ENCODE results near the gene EWSR1. TPM values are rescaled to one million over a fixed set of nuclear protein-coding genes. Genes with fewer than 3 reads are reported as not detected.

Gene EWSR1
- total and polyA plus RNA-seq, 7 experiments from 2014 or later, result 189 to 366 (median 263) TPM

DNA sequence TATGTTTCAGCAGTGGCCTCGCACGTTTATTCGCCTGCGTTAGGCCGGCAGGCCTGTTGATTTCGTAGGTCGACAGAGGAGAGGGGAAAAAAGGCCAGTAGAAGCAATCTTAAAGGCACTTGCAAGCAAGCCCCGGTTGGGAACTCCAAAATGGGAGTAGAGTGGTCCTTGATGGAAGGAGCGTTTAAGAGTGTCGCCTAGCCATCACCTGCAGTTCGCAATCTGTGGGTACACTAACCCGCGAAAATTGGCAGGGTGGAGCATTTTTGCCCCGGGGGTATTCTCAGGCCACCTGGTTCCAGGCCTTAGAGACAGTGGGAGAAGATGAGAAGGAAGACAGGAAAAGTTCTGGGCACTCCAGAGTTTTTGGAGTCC lies 1.1 kb downstream of the EWSR1 start:
- H3K27ac Mint-ChIP-seq, result peak overlapping the region; percentile 53 to 100 (median 97)
- DNase-seq, result peak in 1 of 9 donors; percentile 6
- intact Hi-C loops (cut with micrococcal nuclease), result loop anchor here (2.0 to 10.0 kb wide), 12 partner anchors 33 to 1350 kb away; partner anchors contain the start of genes CCDC117 (in 1 of the 2), GAS2L1 (in 1 of the 2), MTMR3 (in 1 of the 2) and NF2 (in 1 of the 2)

GRCh38 chr22:29269731-29270474 lies 1.8 kb downstream of the EWSR1 start:
- CTCF ChIA-PET, result no interaction called here
- Histone ChIP-seq H3K36me3 (ENCODE audit: control insufficient read depth in 2 of 3, insufficient read depth in 3 of 3, low read length in 3 of 3) (peaks cover 7 to 47% (median 13%) of the 10 kb centered on the region in 3 experiments), H3K27me3 (ENCODE audit: control insufficient read depth in 2 of 2, insufficient read depth in 2 of 2, low read length in 2 of 2) (no peaks in the 10 kb centered on the region), H3K4me1 (ENCODE audit: control insufficient read depth in 2 of 2, insufficient read depth in 2 of 2, low read length in 2 of 2) (peaks cover 46 to 49% of the 10 kb centered on the region in 2 donors), H3K27ac (ENCODE audit: low read depth, low read length) (peak overlapping the region; percentile 98), H3K4me3 (ENCODE audit: low read length) (peak overlapping the region; percentile 96), H3K9me3 (ENCODE audit: control insufficient read depth in 2 of 3, low read length in 3 of 3) (no peaks in the 10 kb centered on the region)
- peaks cover 57 to 79% (median 71%) of the 10 kb centered on the region in 7 donors for H3K4me1 Mint-ChIP-seq
- intact Hi-C loops (cut with micrococcal nuclease), result loop anchor here (2.0 to 10.0 kb wide), 13 partner anchors 32 to 1351 kb away; partner anchors contain the start of genes THOC5 (in 2 of the 2), AP1B1 (in 1 of the 2), CCDC117 (in 1 of the 2) and GAS2L1 (in 1 of the 2)
- no peak for DNase-seq
- H3K4me3 Mint-ChIP-seq, result peak overlapping the region; percentile 85 to 100 (median 96)
- H3K27ac Mint-ChIP-seq, result peak overlapping the region; percentile 53 to 100 (median 97)
- no peak for ATAC-seq
- POLR2A ChIA-PET, result interaction anchor here (1.7 kb wide), 1 partner anchor 9 kb away, joined by 3 read pairs; no protein-coding TSS in a partner anchor
- H3K36me3 Mint-ChIP-seq, result peaks cover 15 to 58% (median 34%) of the 10 kb centered on the region in 5 donors
- peaks cover 0 to 5% (median 0%) of the 10 kb centered on the region in 5 donors for H3K27me3 Mint-ChIP-seq
- H3K9me3 Mint-ChIP-seq, result peaks cover 0 to 6% (median 0%) of the 10 kb centered on the region in 11 donors

More for the DNA sequence above, 1.1 kb downstream of the EWSR1 start:
- ChIA-PET CTCF (no interaction called here), POLR2A (interaction anchor here (1.7 kb wide), 1 partner anchor 10 kb away, joined by 3 read pairs; no protein-coding TSS in a partner anchor)
- Histone ChIP-seq H3K4me3 (ENCODE audit: low read length) (peak overlapping the region; percentile 96), H3K27ac (ENCODE audit: low read depth, low read length) (peak overlapping the region; percentile 98), H3K27me3 (ENCODE audit: control insufficient read depth in 2 of 2, insufficient read depth in 2 of 2, low read length in 2 of 2) (no peaks in the 10 kb centered on the region), H3K36me3 (ENCODE audit: control insufficient read depth in 2 of 3, insufficient read depth in 3 of 3, low read length in 3 of 3) (peaks cover under 1 to 42% (median 13%) of the 10 kb centered on the region in 3 experiments), H3K4me1 (ENCODE audit: control insufficient read depth in 2 of 2, insufficient read depth in 2 of 2, low read length in 2 of 2) (peaks cover 46 to 49% of the 10 kb centered on the region in 2 donors), H3K9me3 (ENCODE audit: control insufficient read depth in 2 of 3, low read length in 3 of 3) (no peaks in the 10 kb centered on the region)
- peak overlapping the region; percentile 85 to 100 (median 96) for H3K4me3 Mint-ChIP-seq
- ATAC-seq, result no peak
- peaks cover 52 to 72% (median 65%) of the 10 kb centered on the region in 7 donors for H3K4me1 Mint-ChIP-seq
- H3K27me3 Mint-ChIP-seq, result peaks cover 0 to 5% (median 0%) of the 10 kb centered on the region in 5 donors
- H3K9me3 Mint-ChIP-seq, result peaks cover 0 to 6% (median 0%) of the 10 kb centered on the region in 11 donors
- H3K36me3 Mint-ChIP-seq, result peaks cover 15 to 53% (median 27%) of the 10 kb centered on the region in 5 donors

DNA sequence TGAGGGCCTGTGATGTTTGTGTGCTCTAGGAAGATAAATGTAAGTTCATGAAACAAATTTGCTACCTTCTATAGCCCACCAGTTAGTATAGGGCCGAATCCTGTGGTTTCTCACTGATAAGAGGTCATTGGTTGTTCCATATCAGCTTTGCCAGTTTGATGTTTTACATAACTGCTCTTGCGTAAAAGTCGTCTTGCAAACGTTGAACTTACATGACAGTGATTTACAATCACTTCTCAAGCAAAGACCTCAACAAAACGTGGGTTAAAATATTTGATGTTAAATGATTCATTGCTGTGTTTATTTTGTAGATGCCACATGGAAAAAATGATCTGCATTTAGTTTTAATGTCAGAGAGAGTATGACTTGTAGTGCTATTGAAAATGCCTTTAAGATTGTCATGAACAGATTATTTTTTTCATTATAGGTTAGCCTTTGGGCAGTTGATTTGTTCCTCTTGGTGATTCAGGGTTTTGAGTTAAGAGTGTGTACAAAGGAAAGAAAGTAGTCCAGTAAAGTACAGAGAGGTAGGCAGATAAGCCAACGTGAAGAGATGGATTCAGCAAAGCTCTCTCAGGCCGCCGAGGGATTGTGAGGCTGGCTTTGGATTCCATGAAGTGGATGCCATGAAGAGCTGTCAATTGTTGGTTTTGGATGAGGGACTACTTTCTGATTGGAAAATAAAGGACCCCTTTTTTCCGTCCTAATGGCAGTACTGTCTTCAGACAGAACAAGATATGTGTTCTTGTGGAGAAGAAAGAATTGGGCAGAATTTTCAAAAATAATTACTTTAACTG lies 2.6 kb downstream of the EWSR1 start:
- Histone ChIP-seq H3K27me3 (ENCODE audit: control insufficient read depth in 2 of 2, insufficient read depth in 2 of 2, low read length in 2 of 2) (no peaks in the 10 kb centered on the region), H3K4me3 (ENCODE audit: low read length) (peak overlapping the region; percentile 96), H3K27ac (ENCODE audit: low read depth, low read length) (peak overlapping the region; percentile 98), H3K9me3 (ENCODE audit: control insufficient read depth in 2 of 3, low read length in 3 of 3) (no peaks in the 10 kb centered on the region), H3K4me1 (ENCODE audit: control insufficient read depth in 2 of 2, insufficient read depth in 2 of 2, low read length in 2 of 2) (peaks cover 46 to 55% of the 10 kb centered on the region in 2 donors), H3K36me3 (ENCODE audit: control insufficient read depth in 2 of 3, insufficient read depth in 3 of 3, low read length in 3 of 3) (peaks cover 13 to 51% (median 14%) of the 10 kb centered on the region in 3 experiments)
- Mint-ChIP-seq H3K4me1 (peaks cover 60 to 87% (median 78%) of the 10 kb centered on the region in 7 donors), H3K9me3 (peaks cover 0 to 6% (median 0%) of the 10 kb centered on the region in 11 donors), H3K4me3 (peak overlapping the region; percentile 85 to 100 (median 96)), H3K27me3 (peaks cover 0 to 5% (median 0%) of the 10 kb centered on the region in 5 donors), H3K27ac (peak overlapping the region; percentile 8 to 100 (median 96)), H3K36me3 (peaks cover 15 to 62% (median 41%) of the 10 kb centered on the region in 5 donors)
- peak in 1 of 9 donors; percentile 2 for DNase-seq
- intact Hi-C loops (cut with micrococcal nuclease), result loop anchor here (5.0 to 10.0 kb wide), 2 partner anchors 114 to 282 kb away; partner anchors contain the start of genes AP1B1 (in 1 of the 2) and THOC5 (in 1 of the 2)
- ChIA-PET CTCF (no interaction called here), POLR2A (interaction anchor here (1.1 to 1.9 kb wide), 3 partner anchors 9 to 48 kb away, joined by 3 to 4 read pairs (median 3); no protein-coding TSS in a partner anchor)
- ATAC-seq, result no peak

DNA sequence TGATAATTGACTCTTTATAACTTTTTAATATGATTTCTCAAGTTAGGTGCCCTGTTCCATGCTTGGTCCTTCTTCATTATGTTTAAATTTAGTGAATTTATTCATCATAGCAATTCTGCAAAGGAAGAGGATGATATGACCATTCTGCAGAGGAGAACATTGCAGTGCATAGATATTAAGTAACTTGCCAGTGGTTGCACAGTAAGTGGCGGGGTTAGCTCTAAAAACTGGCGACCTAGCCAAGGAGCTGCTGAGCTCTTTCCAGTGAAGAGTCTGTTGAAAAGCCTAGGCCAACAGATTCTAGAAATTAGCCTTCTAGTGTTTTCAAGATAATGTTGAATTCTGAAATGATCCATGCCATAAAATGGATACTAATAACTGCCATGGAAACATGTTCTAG lies 4.6 kb downstream of the EWSR1 start:
- Mint-ChIP-seq H3K27ac (peak overlapping the region in 5 of 9 donors; percentile 2 to 68 (median 43)), H3K27me3 (peaks cover 0 to 5% (median 0%) of the 10 kb centered on the region in 5 donors), H3K9me3 (peaks cover 0 to 6% (median 0%) of the 10 kb centered on the region in 11 donors), H3K36me3 (peaks cover 15 to 73% (median 48%) of the 10 kb centered on the region in 5 donors), H3K4me1 (peaks cover 58 to 91% (median 86%) of the 10 kb centered on the region in 7 donors), H3K4me3 (peak overlapping the region in 7 of 10 donors; percentile 31 to 100 (median 97))
- no peaks in the 10 kb centered on the region for H3K27me3 ChIP-seq (ENCODE audit: control insufficient read depth in 2 of 2, insufficient read depth in 2 of 2, low read length in 2 of 2)
- H3K36me3 ChIP-seq (ENCODE audit: control insufficient read depth in 2 of 3, insufficient read depth in 3 of 3, low read length in 3 of 3), result peaks cover 22 to 68% (median 27%) of the 10 kb centered on the region in 3 experiments
- ChIA-PET CTCF (interaction anchor here (0.6 to 0.7 kb wide), 2 partner anchors 27 to 1678 kb away, joined by 3 read pairs; no protein-coding TSS in a partner anchor), POLR2A (interaction anchor here (1.2 to 1.9 kb wide), 2 partner anchors 10 to 15 kb away, joined by 3 to 4 read pairs; no protein-coding TSS in a partner anchor)
- intact Hi-C loops (cut with micrococcal nuclease), result loop anchor here (5.0 to 10.0 kb wide), 2 partner anchors 112 to 280 kb away; partner anchors contain the start of genes AP1B1 (in 1 of the 2) and THOC5 (in 1 of the 2)
- no peak overlapping the region for H3K27ac ChIP-seq (ENCODE audit: low read depth, low read length)
- no peak for ATAC-seq
- no peak overlapping the region for H3K4me3 ChIP-seq (ENCODE audit: low read length)
- no peaks in the 10 kb centered on the region for H3K9me3 ChIP-seq (ENCODE audit: control insufficient read depth in 2 of 3, low read length in 3 of 3)
- DNase-seq, result no peak
- H3K4me1 ChIP-seq (ENCODE audit: control insufficient read depth in 2 of 2, insufficient read depth in 2 of 2, low read length in 2 of 2), result peaks cover 40 to 53% of the 10 kb centered on the region in 2 donors

DNA sequence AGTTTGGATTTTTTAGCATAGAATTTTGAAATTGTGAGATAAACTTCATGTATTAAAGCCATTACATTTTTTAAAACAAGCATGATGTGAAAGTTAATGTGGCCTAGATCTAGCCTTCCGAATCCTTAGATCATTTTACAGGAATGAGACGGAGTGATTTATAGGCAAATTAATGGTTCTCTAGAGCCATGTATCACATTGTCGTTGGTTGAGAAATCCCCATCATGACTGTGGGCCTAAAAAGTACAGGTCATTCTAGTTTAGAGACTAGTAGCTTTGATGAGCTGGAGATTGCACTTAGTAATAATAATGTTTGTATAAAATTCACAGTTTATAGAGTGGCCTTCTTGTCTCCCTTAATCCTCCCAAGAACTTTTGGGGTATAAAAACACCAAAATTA lies 7.1 kb downstream of the EWSR1 start:
- Mint-ChIP-seq H3K4me1 (peaks cover 59 to 90% (median 86%) of the 10 kb centered on the region in 7 donors), H3K9me3 (no peaks in the 10 kb centered on the region), H3K4me3 (peak overlapping the region in 4 of 10 donors; percentile 18 to 100 (median 29)), H3K36me3 (peaks cover 9 to 80% (median 48%) of the 10 kb centered on the region in 5 donors), H3K27me3 (no peaks in the 10 kb centered on the region), H3K27ac (peak overlapping the region in 2 of 9 donors; percentile 50 to 57)
- intact Hi-C loops (cut with micrococcal nuclease), result loop anchor here in 1 of 2 donors (10.0 kb wide), 1 partner anchor 110 kb away; the partner anchor contains the start of gene AP1B1
- Histone ChIP-seq H3K4me3 (ENCODE audit: low read length) (no peak overlapping the region), H3K9me3 (ENCODE audit: control insufficient read depth in 2 of 3, low read length in 3 of 3) (no peaks in the 10 kb centered on the region), H3K4me1 (ENCODE audit: control insufficient read depth in 2 of 2, insufficient read depth in 2 of 2, low read length in 2 of 2) (peaks cover 34 to 48% of the 10 kb centered on the region in 2 donors), H3K27me3 (ENCODE audit: control insufficient read depth in 2 of 2, insufficient read depth in 2 of 2, low read length in 2 of 2) (no peaks in the 10 kb centered on the region), H3K27ac (ENCODE audit: low read depth, low read length) (no peak overlapping the region), H3K36me3 (ENCODE audit: control insufficient read depth in 2 of 3, insufficient read depth in 3 of 3, low read length in 3 of 3) (peaks cover 35 to 78% (median 41%) of the 10 kb centered on the region in 3 experiments)
- POLR2A ChIA-PET, result no interaction called here
- ATAC-seq (no peak), DNase-seq (no peak)
- CTCF ChIA-PET, result no interaction called here
